ENCODE data around the gene TEKTIP1.
A peak's percentile ranks its signal among the peaks of the same experiment; 100 is the strongest.

Gene TEKTIP1

DNA sequence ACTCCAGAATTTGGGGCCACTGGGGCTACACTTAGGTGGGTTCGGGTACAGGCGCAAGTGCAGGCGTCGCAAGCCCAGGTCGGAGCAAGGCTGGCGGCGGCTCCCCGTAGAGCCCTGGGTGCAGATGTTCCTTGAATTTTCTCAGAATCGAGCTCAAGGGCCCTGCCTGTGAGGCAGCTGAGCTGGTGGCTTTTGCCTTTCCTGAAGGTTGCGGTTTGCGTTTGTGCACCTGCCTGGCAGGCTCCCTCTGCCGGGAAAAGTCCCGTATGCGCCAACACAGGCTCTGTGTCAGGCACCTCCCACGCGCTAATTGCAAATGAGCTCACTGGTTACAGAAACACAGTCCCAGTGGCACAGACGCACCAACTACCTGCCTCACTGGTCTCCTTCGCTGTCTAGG is 44.4 kb upstream of the TEKTIP1 start:
- in situ Hi-C loops (cut with HindIII; ENCODE audit: low sequenced_read_pairs) = no loop called here
- TF ChIP-seq, protein P1, sequence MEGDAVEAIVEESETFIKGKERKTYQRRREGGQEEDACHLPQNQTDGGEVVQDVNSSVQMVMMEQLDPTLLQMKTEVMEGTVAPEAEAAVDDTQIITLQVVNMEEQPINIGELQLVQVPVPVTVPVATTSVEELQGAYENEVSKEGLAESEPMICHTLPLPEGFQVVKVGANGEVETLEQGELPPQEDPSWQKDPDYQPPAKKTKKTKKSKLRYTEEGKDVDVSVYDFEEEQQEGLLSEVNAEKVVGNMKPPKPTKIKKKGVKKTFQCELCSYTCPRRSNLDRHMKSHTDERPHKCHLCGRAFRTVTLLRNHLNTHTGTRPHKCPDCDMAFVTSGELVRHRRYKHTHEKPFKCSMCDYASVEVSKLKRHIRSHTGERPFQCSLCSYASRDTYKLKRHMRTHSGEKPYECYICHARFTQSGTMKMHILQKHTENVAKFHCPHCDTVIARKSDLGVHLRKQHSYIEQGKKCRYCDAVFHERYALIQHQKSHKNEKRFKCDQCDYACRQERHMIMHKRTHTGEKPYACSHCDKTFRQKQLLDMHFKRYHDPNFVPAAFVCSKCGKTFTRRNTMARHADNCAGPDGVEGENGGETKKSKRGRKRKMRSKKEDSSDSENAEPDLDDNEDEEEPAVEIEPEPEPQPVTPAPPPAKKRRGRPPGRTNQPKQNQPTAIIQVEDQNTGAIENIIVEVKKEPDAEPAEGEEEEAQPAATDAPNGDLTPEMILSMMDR (IDR thresholded peaks at IDR 0.05; ENCODE audit: low read depth, low read length) = no peak
- no peak overlapping the region for H3K4me3 ChIP-seq (ENCODE audit: low read depth, low read length)
- DNase-seq (ENCODE audit: low read depth, low spot score) = no peak

GRCh38 chr19:3496392-3497273 is 42.3 kb upstream of the TEKTIP1 start:
- in situ Hi-C loops (cut with HindIII; ENCODE audit: low sequenced_read_pairs) = no loop called here
- TF ChIP-seq, protein P1 (IDR thresholded peaks at IDR 0.05; ENCODE audit: low read depth, low read length) = no peak
- no peak overlapping the region for H3K4me3 ChIP-seq (ENCODE audit: low read depth, low read length)
- no peak for DNase-seq (ENCODE audit: low read depth, low spot score)

DNA sequence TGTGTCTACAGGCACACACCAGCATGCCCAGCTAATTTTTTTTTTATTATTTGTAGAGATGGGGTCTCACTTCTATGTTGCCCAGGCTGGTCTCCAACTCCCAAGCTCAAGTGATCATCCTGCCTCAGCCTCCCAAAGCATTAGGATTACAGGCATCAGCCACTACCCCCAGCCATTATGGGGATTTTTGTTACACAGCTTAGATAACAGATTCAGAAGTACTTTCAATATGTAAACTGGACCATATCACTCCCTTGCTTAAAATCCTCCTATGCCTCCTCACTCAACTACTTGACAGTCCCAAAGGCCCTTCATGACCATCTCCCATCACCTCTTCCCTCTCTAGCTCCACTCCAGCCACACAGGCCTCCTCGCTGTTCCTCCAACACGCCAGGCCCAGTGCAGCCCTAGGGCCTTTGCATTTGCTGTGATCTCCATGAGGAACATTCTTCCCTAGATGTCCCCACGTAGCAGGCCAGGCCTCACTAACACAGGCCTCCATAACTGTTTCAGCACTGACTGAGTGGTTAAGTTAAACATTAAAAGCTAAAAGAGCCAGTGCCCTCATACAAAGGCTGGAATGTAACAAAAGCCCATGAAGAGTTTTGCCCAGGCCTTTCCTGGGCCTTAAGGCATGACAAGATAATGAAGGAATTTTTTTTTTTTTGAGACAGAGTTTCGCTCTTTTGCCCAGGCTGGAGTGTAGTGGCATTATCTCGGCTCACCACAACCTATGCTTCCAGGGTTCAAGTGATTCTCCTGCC is 41.0 kb upstream of the TEKTIP1 start:
- DNase-seq (ENCODE audit: low read depth, low spot score) = no peak
- TF ChIP-seq, protein P1 (IDR thresholded peaks at IDR 0.05; ENCODE audit: low read depth, low read length) = no peak
- in situ Hi-C loops (cut with HindIII; ENCODE audit: low sequenced_read_pairs) = no loop called here

DNA sequence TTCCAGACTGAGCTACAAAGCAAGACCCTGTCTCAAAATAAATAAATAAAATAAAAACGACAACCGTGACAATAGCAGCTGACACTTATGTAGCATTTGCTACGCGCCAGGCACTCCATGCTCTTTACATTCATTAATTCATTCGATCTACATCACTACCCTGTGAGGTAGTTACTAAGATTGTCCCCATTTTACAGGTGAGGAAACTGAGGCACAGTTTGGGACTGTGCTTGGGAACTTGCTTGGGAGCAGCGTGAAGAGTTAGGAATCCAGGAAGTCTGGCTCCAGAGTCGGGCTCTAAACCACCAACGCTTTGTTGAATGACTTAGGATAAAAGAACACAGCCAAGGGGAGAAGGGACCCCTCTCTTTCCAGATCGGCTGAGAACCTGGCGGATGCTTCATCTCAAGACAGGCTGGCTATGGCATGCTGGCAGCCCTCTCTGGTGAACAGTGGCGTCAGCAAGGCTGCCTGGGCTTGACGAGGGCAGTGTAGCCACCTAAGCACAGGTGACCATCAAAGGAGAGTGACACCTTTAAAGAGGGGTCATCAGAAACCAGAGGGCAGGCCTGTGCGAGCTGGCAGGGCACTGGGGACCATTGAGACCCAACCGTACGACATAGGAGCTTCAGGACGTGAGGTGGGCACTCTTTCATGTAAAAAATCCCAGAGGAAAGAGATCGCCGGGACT is 39.1 kb upstream of the TEKTIP1 start:
- no peak for DNase-seq (ENCODE audit: low read depth, low spot score)
- TF ChIP-seq, protein P1 (IDR thresholded peaks at IDR 0.05; ENCODE audit: low read depth, low read length) = no peak
- peak overlapping the region; percentile 91 for H3K4me3 ChIP-seq (ENCODE audit: low read depth, low read length)
- in situ Hi-C loops (cut with HindIII; ENCODE audit: low sequenced_read_pairs) = no loop called here

More for the DNA sequence above, 41.0 kb upstream of the TEKTIP1 start:
- no peak overlapping the region for H3K4me3 ChIP-seq (ENCODE audit: low read depth, low read length)

- TF ChIP-seq, protein P1 (IDR thresholded peaks at IDR 0.05; ENCODE audit: low read depth, low read length) = no peak
- peak within 1 kb of the TSS; percentile 91 for H3K4me3 ChIP-seq (ENCODE audit: low read depth, low read length)
- in situ Hi-C loops (cut with HindIII; ENCODE audit: low sequenced_read_pairs) = no loop called here
- peak; percentile 97 for DNase-seq (ENCODE audit: low read depth, low spot score)
Observed at GRCh38 chr19:3500429-3501101, 38.4 kb upstream of the TEKTIP1 start, which contains the start of gene DOHH. Gene DOHH, minus strand, starts transcription at chr19:3500674. Its CDS starts 3,860 bp downstream, at chr19:3496814.

DNA sequence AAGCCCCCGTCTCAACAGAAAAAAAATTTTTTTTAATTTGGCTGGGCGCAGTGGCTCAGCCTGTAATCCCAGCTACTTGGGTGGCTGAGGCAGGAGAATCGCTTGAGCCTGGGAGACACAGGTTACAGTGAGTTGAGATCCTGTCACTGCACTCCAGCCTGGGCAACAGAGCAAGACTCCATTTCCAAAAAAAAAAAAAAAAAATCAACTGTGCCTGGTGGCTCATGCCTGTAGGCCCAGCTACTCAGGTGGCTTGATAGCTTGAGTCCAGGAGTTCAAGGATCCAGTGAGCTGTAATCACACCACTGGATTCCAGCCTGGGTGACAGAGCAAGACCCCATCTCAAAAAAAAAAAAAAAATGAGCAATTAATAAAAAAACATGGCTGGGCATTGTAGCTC is 37.2 kb upstream of the TEKTIP1 start:
- in situ Hi-C loops (cut with HindIII; ENCODE audit: low sequenced_read_pairs) = no loop called here
- DNase-seq (ENCODE audit: low read depth, low spot score) = no peak
- no peak overlapping the region for H3K4me3 ChIP-seq (ENCODE audit: low read depth, low read length)
- TF ChIP-seq, protein P1 (IDR thresholded peaks at IDR 0.05; ENCODE audit: low read depth, low read length) = no peak

All from astrocyte of the spinal cord (primary cell).